Transverse colon (tissue), 4 donors: Measurements from ENCODE around the gene VGLL1.

Source experiments
- CTCF ChIP-seq, 5 experiments: fragments of 200-600 bp in 3 of 5; fragments of 450-650 bp in 2 of 5; sonication (generic) in 3 of 5; IDR thresholded peaks; 1 replicate in 2 of 5; 2 replicates in 3 of 5; pipeline ENCODE4 v1.5.1; 2016 to 2017; ENCODE audit warnings: antibody characterized with exemption in 5 of 5, inconsistent platforms in 3 of 5, mild to moderate bottlenecking in 2 of 5, moderate library complexity in 1 of 5
- EP300 ChIP-seq: sonication (generic); formaldehyde crosslinking; IDR thresholded peaks from one replicate; pipeline ENCODE4 v1.6.1; 2017; ENCODE audit warnings: antibody characterized with exemption, low read depth
- POLR2A ChIP-seq: fragments of 450-650 bp; IDR thresholded peaks from one replicate; pipeline ENCODE4 v1.6.1; 2016; ENCODE audit warnings: antibody characterized with exemption, mild to moderate bottlenecking, moderate library complexity
- POLR2AphosphoS5 ChIP-seq, 3 donors: sonication (generic); formaldehyde crosslinking; IDR thresholded peaks; one replicate each; pipeline ENCODE4 v1.6.1; 2016; ENCODE audit warnings: antibody characterized with exemption in 3 of 3

GRCh38 chrX:136574548-136574947, 42.5 kb downstream of the VGLL1 start:
- no peak for TF ChIP-seq CTCF (IDR thresholded peaks at IDR 0.05)
- TF ChIP-seq EP300, result no peak
- no peak for TF ChIP-seq POLR2A
- TF ChIP-seq POLR2AphosphoS5 (IDR thresholded peaks at IDR 0.05), result no peak
